ENCODE data around the gene ZDHHC14. TPM values are rescaled to one million over a fixed set of nuclear protein-coding genes. Genes with fewer than 3 reads are reported as not detected.

ZDHHC14 gene
- total RNA-seq, 4 donors from 2014 or later: 11.4 to 20.8 (median 15.6) TPM

- Histone ChIP-seq H3K27ac (peak overlapping the region in 2 of 4 donors; percentile 18 to 55), H3K4me3 (peak overlapping the region in 2 of 4 donors; percentile 9 to 12), H3K9me3 (peaks cover 0 to 3% (median 0%) of the 10 kb centered on the region in 4 donors), H3K36me3 (no peaks in the 10 kb centered on the region), H3K4me1 (peaks cover 0 to 15% (median 6%) of the 10 kb centered on the region in 4 donors), H3K27me3 (no peaks in the 10 kb centered on the region)
- no peak for DNase-seq (ENCODE audit: low spot score in 2 of 2)
- 45% methylated on average over 25 of the region's 25 CpGs for WGBS, 2 donors
- TF ChIP-seq EP300 (IDR thresholded peaks at IDR 0.05) (no peak), CTCF (IDR thresholded peaks at IDR 0.05) (no peak), POLR2A (IDR thresholded peaks at IDR 0.05) (no peak)
Observed at GRCh38 chr6:157455731-157456523, 74.9 kb downstream of the ZDHHC14 start.

- Histone ChIP-seq H3K36me3 (no peaks in the 10 kb centered on the region), H3K9me3 (peaks cover 0 to 3% (median 0%) of the 10 kb centered on the region in 4 donors), H3K27me3 (no peaks in the 10 kb centered on the region), H3K4me1 (peaks cover 0 to 20% (median 9%) of the 10 kb centered on the region in 4 donors), H3K27ac (peak overlapping the region in 1 of 4 donors; percentile 55), H3K4me3 (no peak overlapping the region)
- no peak for DNase-seq (ENCODE audit: low spot score in 2 of 2)
- 61 to 76% methylated on average over 4 of the region's 4 CpGs for WGBS, 2 donors
- no peak for TF ChIP-seq POLR2A (IDR thresholded peaks at IDR 0.05)
- TF ChIP-seq CTCF (IDR thresholded peaks at IDR 0.05): no peak
- no peak for TF ChIP-seq EP300 (IDR thresholded peaks at IDR 0.05)
Observed at GRCh38 chr6:157456524-157456829, 75.5 kb downstream of the ZDHHC14 start.

GRCh38 chr6:157457787-157458186 lies 76.8 kb downstream of the ZDHHC14 start:
- no peak overlapping the region for H3K4me3 ChIP-seq
- H3K27me3 ChIP-seq: no peaks in the 10 kb centered on the region
- TF ChIP-seq CTCF (IDR thresholded peaks at IDR 0.05): no peak
- TF ChIP-seq POLR2A (IDR thresholded peaks at IDR 0.05): no peak
- no peak for TF ChIP-seq EP300 (IDR thresholded peaks at IDR 0.05)
- 93 to 95% methylated on average over 6 of the region's 6 CpGs for WGBS, 2 donors
- DNase-seq (ENCODE audit: low spot score in 2 of 2): no peak
- H3K36me3 ChIP-seq: no peaks in the 10 kb centered on the region
- H3K27ac ChIP-seq: no peak overlapping the region
- H3K9me3 ChIP-seq: peaks cover 0 to 3% (median 0%) of the 10 kb centered on the region in 4 donors
- H3K4me1 ChIP-seq: peaks cover 0 to 21% (median 9%) of the 10 kb centered on the region in 4 donors

- 68 to 86% methylated on average over 5 of the region's 5 CpGs for WGBS, 2 donors
- H3K9me3 ChIP-seq: no peaks in the 10 kb centered on the region
- no peak for DNase-seq (ENCODE audit: low spot score in 2 of 2)
Observed at GRCh38 chr6:157459327-157459726, 78.3 kb downstream of the ZDHHC14 start.

More at GRCh38 chr6:157459327-157459726, 78.3 kb downstream of the ZDHHC14 start:
- no peaks in the 10 kb centered on the region for H3K36me3 ChIP-seq
- no peak overlapping the region for H3K4me3 ChIP-seq
- peaks cover 0 to 21% (median 9%) of the 10 kb centered on the region in 4 donors for H3K4me1 ChIP-seq
- no peaks in the 10 kb centered on the region for H3K27me3 ChIP-seq
- no peak overlapping the region for H3K27ac ChIP-seq
- TF ChIP-seq EP300 (IDR thresholded peaks at IDR 0.05): no peak
- TF ChIP-seq CTCF (IDR thresholded peaks at IDR 0.05): no peak
- TF ChIP-seq POLR2A (IDR thresholded peaks at IDR 0.05): no peak
